Kidney epithelial cell (primary cell): ENCODE data around the gene LPCAT4. TPM values are rescaled to one million over a fixed set of nuclear protein-coding genes. Genes with fewer than 3 reads are reported as not detected.
"Not testable (repeated sequence)": the region's sequence is repeated elsewhere in the genome, so short reads cannot be mapped to it uniquely, and the experiment has no call there.

Experiments used
- DNase-seq: peaks from one replicate; pipeline ENCODE4 v3.0.0-alpha.2; 2010; ENCODE audit warnings: low read depth
- H3K27me3 ChIP-seq: 2 replicates; pipeline ENCODE4 v1.6.0; 2011; ENCODE audit warnings: low read length; ENCODE audit not compliant: control insufficient read depth, insufficient read depth
- H3K36me3 ChIP-seq: 2 replicates; pipeline ENCODE4 v1.5.1; 2011; ENCODE audit warnings: low read length; ENCODE audit not compliant: control insufficient read depth, insufficient read depth
- H3K4me3 ChIP-seq: 2 replicates; pipeline ENCODE4 v1.5.1; 2011; ENCODE audit warnings: low read depth, mild to moderate bottlenecking, control low read depth, low read length
- total RNA-seq: library from RNA; depleted of rRNA; stranded (reverse); fragments of >200 nt; gene quantifications from 2 replicates; pipeline ENCODE4 v1.2.3, GENCODE V29; 2015
- TF ChIP-seq, protein P1 (sequence below): IDR thresholded peaks from 2 replicates; pipeline ENCODE4 v1.5.1; 2011; ENCODE audit warnings: mild to moderate bottlenecking, moderate library complexity, low read length, control low read depth, inconsistent platforms; ENCODE audit not compliant: insufficient read depth, poor library complexity, severe bottlenecking

Gene LPCAT4
- total RNA-seq, 1 donor from 2014 or later = 21.1 TPM

- no peak for DNase-seq
- no peak overlapping the region for H3K4me3 ChIP-seq
- H3K36me3 ChIP-seq = no peaks in the 10 kb centered on the region
- TF ChIP-seq, protein P1, sequence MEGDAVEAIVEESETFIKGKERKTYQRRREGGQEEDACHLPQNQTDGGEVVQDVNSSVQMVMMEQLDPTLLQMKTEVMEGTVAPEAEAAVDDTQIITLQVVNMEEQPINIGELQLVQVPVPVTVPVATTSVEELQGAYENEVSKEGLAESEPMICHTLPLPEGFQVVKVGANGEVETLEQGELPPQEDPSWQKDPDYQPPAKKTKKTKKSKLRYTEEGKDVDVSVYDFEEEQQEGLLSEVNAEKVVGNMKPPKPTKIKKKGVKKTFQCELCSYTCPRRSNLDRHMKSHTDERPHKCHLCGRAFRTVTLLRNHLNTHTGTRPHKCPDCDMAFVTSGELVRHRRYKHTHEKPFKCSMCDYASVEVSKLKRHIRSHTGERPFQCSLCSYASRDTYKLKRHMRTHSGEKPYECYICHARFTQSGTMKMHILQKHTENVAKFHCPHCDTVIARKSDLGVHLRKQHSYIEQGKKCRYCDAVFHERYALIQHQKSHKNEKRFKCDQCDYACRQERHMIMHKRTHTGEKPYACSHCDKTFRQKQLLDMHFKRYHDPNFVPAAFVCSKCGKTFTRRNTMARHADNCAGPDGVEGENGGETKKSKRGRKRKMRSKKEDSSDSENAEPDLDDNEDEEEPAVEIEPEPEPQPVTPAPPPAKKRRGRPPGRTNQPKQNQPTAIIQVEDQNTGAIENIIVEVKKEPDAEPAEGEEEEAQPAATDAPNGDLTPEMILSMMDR = no peak
- H3K27me3 ChIP-seq = no peaks in the 10 kb centered on the region
These were observed 11.8 kb downstream of the LPCAT4 start for GRCh38 chr15:34355241-34355640.

- H3K4me3 ChIP-seq = no peak overlapping the region
- no peaks in the 10 kb centered on the region for H3K27me3 ChIP-seq
- TF ChIP-seq, protein P1 = no peak
- no peaks in the 10 kb centered on the region for H3K36me3 ChIP-seq
- DNase-seq = no peak
These were observed 12.7 kb downstream of the LPCAT4 start for GRCh38 chr15:34354286-34354685.

- no peak for DNase-seq
- TF ChIP-seq, protein P1 = no peak
- Histone ChIP-seq H3K36me3 (no peaks in the 10 kb centered on the region), H3K27me3 (no peaks in the 10 kb centered on the region), H3K4me3 (no peak overlapping the region)
These were observed 13.4 kb downstream of the LPCAT4 start for GRCh38 chr15:34353627-34354026.

DNA sequence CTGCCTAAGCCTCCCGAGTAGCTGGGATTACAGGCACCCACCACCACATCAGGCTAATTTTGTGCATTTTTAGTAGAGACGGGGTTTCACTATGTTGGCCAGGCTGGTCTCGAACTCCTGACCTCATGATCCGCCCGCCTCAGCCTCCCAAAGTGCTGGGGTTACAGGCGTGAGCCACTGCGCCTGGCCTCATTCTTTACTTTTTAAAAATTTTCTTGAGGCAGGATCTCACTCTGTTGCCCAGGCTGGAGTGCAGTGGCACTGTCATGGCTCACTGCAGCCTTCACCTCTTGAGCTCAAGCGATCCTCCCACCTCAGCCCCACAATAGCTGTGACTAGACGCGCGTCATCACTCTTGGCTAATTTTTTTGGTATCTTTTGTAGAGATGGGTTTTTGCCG is 14.0 kb downstream of the LPCAT4 start:
- not testable (repeated sequence) for H3K4me3 ChIP-seq, H3K36me3 ChIP-seq, H3K27me3 ChIP-seq, DNase-seq

DNA sequence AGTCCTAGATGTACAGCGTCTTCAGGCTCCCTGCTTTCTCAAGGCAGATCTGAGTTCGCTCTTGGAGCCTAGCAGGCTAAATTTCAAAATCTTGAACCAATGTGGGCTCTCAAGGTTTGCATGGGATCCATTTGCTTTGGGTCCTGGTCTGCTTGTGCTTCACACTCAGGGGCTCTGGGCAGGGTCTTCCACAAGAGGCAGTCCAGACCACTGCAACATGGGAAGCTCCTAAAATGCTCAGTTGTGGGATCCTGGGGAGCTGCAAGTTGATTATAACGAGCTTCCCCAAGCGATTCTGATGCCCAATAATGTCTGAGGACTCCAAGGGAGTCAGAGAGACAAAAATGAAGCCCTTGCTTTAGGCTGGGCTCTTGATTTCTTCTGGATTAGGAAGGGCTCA is 17.2 kb downstream of the LPCAT4 start:
- H3K4me3 ChIP-seq = no peak overlapping the region
- no peaks in the 10 kb centered on the region for H3K36me3 ChIP-seq
- no peak for DNase-seq
- TF ChIP-seq, protein P1 = no peak
- no peaks in the 10 kb centered on the region for H3K27me3 ChIP-seq

- Histone ChIP-seq H3K27me3 (no peaks in the 10 kb centered on the region), H3K4me3 (no peak overlapping the region), H3K36me3 (no peaks in the 10 kb centered on the region)
- TF ChIP-seq, protein P1 = no peak
- DNase-seq = no peak
These were observed 18.2 kb downstream of the LPCAT4 start for GRCh38 chr15:34348735-34349300.
